Neural progenitor cell (in vitro differentiated cells): Measurements from ENCODE around the gene MSH6. TPM values are rescaled to one million over a fixed set of nuclear protein-coding genes. Genes with fewer than 3 reads are reported as not detected.

ENCODE experiments used
- DNase-seq: peaks from one replicate; pipeline ENCODE4 v3.0.0-alpha.2; 2016; ENCODE audit warnings: low spot score
- H2AFZ ChIP-seq: fragments of 200-600 bp; sonication (generic); replicated peaks from 2 replicates; pipeline ENCODE4 v1.6.1; 2016; ENCODE audit warnings: antibody characterized with exemption
- H3F3A ChIP-seq: fragments of 200-600 bp; sonication (generic); 2 replicates; pipeline ENCODE4 v1.6.1; 2016; ENCODE audit warnings: antibody characterized with exemption, low read depth
- H3K27ac ChIP-seq: fragments of 200-600 bp; sonication (generic); 2 replicates; pipeline ENCODE4 v1.5.1; 2016; ENCODE audit warnings: mild to moderate bottlenecking
- H3K27me3 ChIP-seq: fragments of 200-600 bp; sonication (generic); 2 replicates; pipeline ENCODE4 v1.6.1; 2016; ENCODE audit warnings: mild to moderate bottlenecking, moderate library complexity
- H3K36me3 ChIP-seq: fragments of 200-600 bp; sonication (generic); 2 replicates; pipeline ENCODE4 v1.5.1; 2016
- H3K4me1 ChIP-seq: fragments of 200-600 bp; sonication (generic); 2 replicates; pipeline ENCODE4 v1.6.1; 2016; ENCODE audit warnings: mixed run types
- H3K4me2 ChIP-seq: fragments of 200-600 bp; sonication (generic); 2 replicates; pipeline ENCODE4 v1.6.1; 2016
- H3K4me3 ChIP-seq: fragments of 200-600 bp; sonication (generic); 2 replicates; pipeline ENCODE4 v1.5.1; 2016
- H3K79me2 ChIP-seq: fragments of 200-600 bp; sonication (generic); 2 replicates; pipeline ENCODE4 v1.6.1; 2016; ENCODE audit warnings: low read depth
- H3K9ac ChIP-seq: fragments of 200-600 bp; sonication (generic); 2 replicates; pipeline ENCODE4 v1.6.1; 2016
- H3K9me3 ChIP-seq: fragments of 200-600 bp; sonication (generic); 2 replicates; pipeline ENCODE4 v1.5.1; 2016; ENCODE audit warnings: low read depth
- H4K20me1 ChIP-seq: fragments of 200-600 bp; sonication (generic); 2 replicates; pipeline ENCODE4 v1.6.1; 2016; ENCODE audit warnings: low read depth
- H3K27ac Mint-ChIP-seq: 3 replicates; pipeline ENCODE4 v1.8.0; 2021; ENCODE audit warnings: mixed read lengths
- H3K27me3 Mint-ChIP-seq: 2 replicates; pipeline ENCODE4 v1.8.0; 2022; ENCODE audit warnings: low read depth, mild to moderate bottlenecking, inconsistent platforms, moderate library complexity, mixed read lengths; ENCODE audit not compliant: insufficient read depth
- H3K36me3 Mint-ChIP-seq: 3 replicates; pipeline ENCODE4 v1.8.0; 2021; ENCODE audit warnings: mixed read lengths
- H3K4me1 Mint-ChIP-seq: 3 replicates; pipeline ENCODE4 v1.8.0; 2021; ENCODE audit warnings: mixed read lengths
- H3K4me3 Mint-ChIP-seq: 3 replicates; pipeline ENCODE4 v1.8.0; 2021; ENCODE audit warnings: mild to moderate bottlenecking, moderate library complexity, mixed read lengths
- H3K9me3 Mint-ChIP-seq: 3 replicates; pipeline ENCODE4 v1.8.0; 2020; ENCODE audit warnings: mixed read lengths
- CTCF ChIP-seq: fragments of 200-600 bp; sonication (generic); IDR thresholded peaks from 2 replicates; pipeline ENCODE4 v1.5.1; 2017; ENCODE audit warnings: antibody characterized with exemption, mild to moderate bottlenecking
- EZH2 ChIP-seq: fragments of 200-600 bp; sonication (generic); IDR thresholded peaks from 2 replicates; pipeline ENCODE4 v1.6.1; 2017; ENCODE audit warnings: antibody characterized with exemption, mild to moderate bottlenecking, moderate library complexity
- EZH2phosphoT487 ChIP-seq: fragments of 200-600 bp; sonication (generic); IDR thresholded peaks from 2 replicates; pipeline ENCODE4 v1.6.1; 2017; ENCODE audit warnings: antibody characterized with exemption
- total RNA-seq: library from RNA; depleted of rRNA; stranded (reverse); fragments of >200 nt; gene quantifications from 2 replicates; pipeline ENCODE4 v1.2.3, GENCODE V29; 2015; ENCODE audit warnings: low replicate concordance

Gene MSH6
- total RNA-seq, 1 donor from 2014 or later: 276 TPM

- H3K9ac ChIP-seq: no peak overlapping the region
- no peak overlapping the region for H3K27ac Mint-ChIP-seq
- no peak overlapping the region for H3K4me3 ChIP-seq
Measured at GRCh38 chr2:47741637-47742036, 41.3 kb upstream of the MSH6 start.

GRCh38 chr2:47744074-47744473 is 38.9 kb upstream of the MSH6 start:
- no peak for DNase-seq
- no peak overlapping the region for H3K27ac ChIP-seq
- H2AFZ ChIP-seq: no peak overlapping the region
- peaks cover 8% of the 10 kb centered on the region for H3F3A ChIP-seq
- no peak overlapping the region for H3K4me3 ChIP-seq
- TF ChIP-seq EZH2 (no peak), CTCF (no peak), EZH2phosphoT487 (no peak)
- H3K9me3 ChIP-seq: no peaks in the 10 kb centered on the region
- Mint-ChIP-seq H3K4me1 (peaks cover 5% of the 10 kb centered on the region), H3K4me3 (no peak overlapping the region), H3K27ac (no peak overlapping the region), H3K36me3 (no peaks in the 10 kb centered on the region), H3K9me3 (peaks cover 12% of the 10 kb centered on the region), H3K27me3 (peaks cover 4% of the 10 kb centered on the region)
- H3K4me1 ChIP-seq: peaks cover 23% of the 10 kb centered on the region
- H3K27me3 ChIP-seq: no peaks in the 10 kb centered on the region
- H3K9ac ChIP-seq: no peak overlapping the region
- H3K36me3 ChIP-seq: no peaks in the 10 kb centered on the region
- H3K4me2 ChIP-seq: no peak overlapping the region
- H3K79me2 ChIP-seq: no peaks in the 10 kb centered on the region
- H4K20me1 ChIP-seq: no peaks in the 10 kb centered on the region

More at GRCh38 chr2:47741637-47742036, 41.3 kb upstream of the MSH6 start:
- no peak overlapping the region for H3K4me2 ChIP-seq
- no peaks in the 10 kb centered on the region for H4K20me1 ChIP-seq
- Mint-ChIP-seq H3K27me3 (peaks cover 2% of the 10 kb centered on the region), H3K4me1 (peaks cover 5% of the 10 kb centered on the region), H3K4me3 (no peak overlapping the region), H3K36me3 (no peaks in the 10 kb centered on the region), H3K9me3 (peaks cover under 1% of the 10 kb centered on the region)
- H3K79me2 ChIP-seq: no peaks in the 10 kb centered on the region
- H2AFZ ChIP-seq: no peak overlapping the region
- H3K27me3 ChIP-seq: no peaks in the 10 kb centered on the region
- H3K27ac ChIP-seq: no peak overlapping the region
- TF ChIP-seq EZH2phosphoT487 (no peak), EZH2 (no peak), CTCF (no peak)
- no peaks in the 10 kb centered on the region for H3K36me3 ChIP-seq
- no peaks in the 10 kb centered on the region for H3K9me3 ChIP-seq
- H3K4me1 ChIP-seq: peaks cover 23% of the 10 kb centered on the region
- no peak for DNase-seq
- H3F3A ChIP-seq: peaks cover 8% of the 10 kb centered on the region

- Histone ChIP-seq H3K27me3 (no peaks in the 10 kb centered on the region), H3K4me1 (peaks cover 12% of the 10 kb centered on the region), H3K36me3 (no peaks in the 10 kb centered on the region), H3K4me2 (no peak overlapping the region), H4K20me1 (no peaks in the 10 kb centered on the region), H3K9me3 (no peaks in the 10 kb centered on the region), H3K79me2 (no peaks in the 10 kb centered on the region), H3K27ac (no peak overlapping the region), H2AFZ (no peak overlapping the region), H3F3A (peaks cover 8% of the 10 kb centered on the region), H3K4me3 (no peak overlapping the region), H3K9ac (no peak overlapping the region)
- Mint-ChIP-seq H3K36me3 (no peaks in the 10 kb centered on the region), H3K9me3 (peaks cover 13% of the 10 kb centered on the region), H3K4me3 (no peak overlapping the region), H3K27me3 (peaks cover 4% of the 10 kb centered on the region), H3K27ac (no peak overlapping the region), H3K4me1 (peaks cover 10% of the 10 kb centered on the region)
- no peak for DNase-seq
- no peak for TF ChIP-seq CTCF
- no peak for TF ChIP-seq EZH2
- TF ChIP-seq EZH2phosphoT487: no peak
Measured at GRCh38 chr2:47747878-47748277, 35.1 kb upstream of the MSH6 start.
